GM12865 (cell line): ENCODE results near the gene GABBR2.
"Not testable (repeated sequence)": the region's sequence is repeated elsewhere in the genome, so short reads cannot be mapped to it uniquely, and the experiment has no call there.

Experiments used
- DNase-seq: peaks from one replicate; pipeline ENCODE4 v3.0.0; 2010; ENCODE audit warnings: low read depth
- H3K4me3 ChIP-seq: 2 replicates; pipeline ENCODE4 v1.5.1; 2011; ENCODE audit warnings: mild to moderate bottlenecking, low read depth, low read length, control low read depth
- TF ChIP-seq, protein P1 (sequence below): IDR thresholded peaks from 2 replicates; pipeline ENCODE4 v1.5.1; 2011; ENCODE audit warnings: low read length, control low read depth, low read depth, inconsistent platforms; ENCODE audit not compliant: insufficient read depth; ENCODE audit errors: missing control alignments

The GABBR2 gene

DNA sequence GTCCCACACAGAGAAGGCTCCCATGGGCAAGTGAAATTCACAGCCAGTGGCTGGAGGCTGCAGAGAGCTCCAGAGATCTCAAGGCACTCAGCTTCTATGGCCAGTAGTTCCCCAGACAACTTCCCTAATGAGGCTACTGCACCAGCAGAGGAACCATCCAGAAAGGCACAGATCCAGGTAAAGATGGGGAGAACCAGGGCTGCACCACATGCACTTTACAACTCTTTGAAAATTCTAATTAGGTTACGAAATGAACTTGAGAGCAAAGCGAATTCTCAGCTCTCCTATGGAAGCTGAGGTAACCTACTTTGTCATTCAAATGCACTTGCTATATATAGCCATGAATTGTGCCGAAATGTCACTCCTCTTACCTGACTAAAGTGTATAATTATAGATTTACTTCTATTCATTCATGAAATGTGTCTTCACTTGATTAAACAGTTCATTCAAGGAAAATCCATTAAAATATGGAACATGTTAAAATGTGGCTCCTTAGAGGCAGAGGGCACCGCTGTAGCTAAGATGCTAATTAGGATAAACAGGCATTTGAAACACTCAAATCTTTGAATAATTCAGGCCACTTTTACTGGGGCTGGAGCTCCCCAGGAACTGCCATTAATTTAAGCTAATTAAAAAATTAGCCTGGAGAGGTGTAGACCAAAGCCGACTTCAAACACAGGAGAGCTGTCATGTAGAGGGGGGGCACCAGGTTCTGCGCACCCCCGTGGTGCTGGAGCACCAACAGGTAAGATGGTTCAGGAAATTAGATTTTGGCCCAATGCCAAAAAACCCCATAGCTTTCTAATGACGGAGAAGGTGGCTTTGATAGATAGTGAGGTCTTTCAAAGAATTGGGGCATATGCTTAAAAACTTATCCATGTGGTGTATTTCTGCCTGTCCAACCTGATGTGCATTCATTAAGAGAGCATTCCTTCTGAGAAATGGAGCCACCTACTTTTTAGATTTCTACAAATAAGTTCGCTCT, 204.1 kb downstream of the GABBR2 start:
- TF ChIP-seq, protein P1, sequence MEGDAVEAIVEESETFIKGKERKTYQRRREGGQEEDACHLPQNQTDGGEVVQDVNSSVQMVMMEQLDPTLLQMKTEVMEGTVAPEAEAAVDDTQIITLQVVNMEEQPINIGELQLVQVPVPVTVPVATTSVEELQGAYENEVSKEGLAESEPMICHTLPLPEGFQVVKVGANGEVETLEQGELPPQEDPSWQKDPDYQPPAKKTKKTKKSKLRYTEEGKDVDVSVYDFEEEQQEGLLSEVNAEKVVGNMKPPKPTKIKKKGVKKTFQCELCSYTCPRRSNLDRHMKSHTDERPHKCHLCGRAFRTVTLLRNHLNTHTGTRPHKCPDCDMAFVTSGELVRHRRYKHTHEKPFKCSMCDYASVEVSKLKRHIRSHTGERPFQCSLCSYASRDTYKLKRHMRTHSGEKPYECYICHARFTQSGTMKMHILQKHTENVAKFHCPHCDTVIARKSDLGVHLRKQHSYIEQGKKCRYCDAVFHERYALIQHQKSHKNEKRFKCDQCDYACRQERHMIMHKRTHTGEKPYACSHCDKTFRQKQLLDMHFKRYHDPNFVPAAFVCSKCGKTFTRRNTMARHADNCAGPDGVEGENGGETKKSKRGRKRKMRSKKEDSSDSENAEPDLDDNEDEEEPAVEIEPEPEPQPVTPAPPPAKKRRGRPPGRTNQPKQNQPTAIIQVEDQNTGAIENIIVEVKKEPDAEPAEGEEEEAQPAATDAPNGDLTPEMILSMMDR = no peak
- no peak for DNase-seq
- H3K4me3 ChIP-seq = no peak overlapping the region

DNA sequence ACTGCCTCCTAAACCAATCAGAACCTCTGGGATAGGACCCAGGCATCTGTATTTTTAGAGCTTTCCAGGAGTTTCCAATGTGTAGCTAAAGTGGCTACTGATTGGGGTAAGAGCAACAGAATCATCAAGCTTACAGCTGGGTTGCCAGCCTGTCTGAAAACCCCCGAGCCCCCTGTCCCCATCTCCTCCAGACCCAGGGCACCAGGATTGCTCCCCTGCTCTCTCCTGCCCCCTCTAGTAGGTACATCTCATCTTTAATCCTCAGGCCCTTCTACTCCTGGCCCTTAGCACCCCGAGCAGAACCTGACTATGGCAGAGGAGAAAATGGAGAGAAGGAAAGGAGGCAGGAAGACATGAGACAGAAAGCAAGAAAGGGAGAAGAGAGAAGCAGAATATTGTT, 204.9 kb downstream of the GABBR2 start:
- no peak overlapping the region for H3K4me3 ChIP-seq
- TF ChIP-seq, protein P1 = no peak
- no peak for DNase-seq

DNA sequence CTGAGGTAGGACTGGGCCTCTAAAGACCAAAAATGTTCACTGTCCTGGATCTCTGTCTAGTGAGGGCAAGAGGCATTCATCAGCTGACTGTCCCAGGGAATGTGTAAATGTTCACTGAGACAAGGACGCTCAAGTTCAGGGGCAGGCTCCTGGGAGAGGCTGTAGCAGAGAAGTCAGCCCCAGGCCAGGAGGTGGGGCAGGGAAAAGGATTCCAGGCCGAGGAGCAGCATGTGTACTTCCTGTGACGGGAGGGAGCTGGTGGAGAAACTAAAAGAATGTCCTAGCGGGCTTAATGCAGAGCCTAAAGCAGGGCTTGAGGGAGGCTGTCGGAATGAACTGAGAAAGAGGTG, 205.8 kb downstream of the GABBR2 start:
- DNase-seq = no peak
- TF ChIP-seq, protein P1 = no peak
- H3K4me3 ChIP-seq = no peak overlapping the region

DNA sequence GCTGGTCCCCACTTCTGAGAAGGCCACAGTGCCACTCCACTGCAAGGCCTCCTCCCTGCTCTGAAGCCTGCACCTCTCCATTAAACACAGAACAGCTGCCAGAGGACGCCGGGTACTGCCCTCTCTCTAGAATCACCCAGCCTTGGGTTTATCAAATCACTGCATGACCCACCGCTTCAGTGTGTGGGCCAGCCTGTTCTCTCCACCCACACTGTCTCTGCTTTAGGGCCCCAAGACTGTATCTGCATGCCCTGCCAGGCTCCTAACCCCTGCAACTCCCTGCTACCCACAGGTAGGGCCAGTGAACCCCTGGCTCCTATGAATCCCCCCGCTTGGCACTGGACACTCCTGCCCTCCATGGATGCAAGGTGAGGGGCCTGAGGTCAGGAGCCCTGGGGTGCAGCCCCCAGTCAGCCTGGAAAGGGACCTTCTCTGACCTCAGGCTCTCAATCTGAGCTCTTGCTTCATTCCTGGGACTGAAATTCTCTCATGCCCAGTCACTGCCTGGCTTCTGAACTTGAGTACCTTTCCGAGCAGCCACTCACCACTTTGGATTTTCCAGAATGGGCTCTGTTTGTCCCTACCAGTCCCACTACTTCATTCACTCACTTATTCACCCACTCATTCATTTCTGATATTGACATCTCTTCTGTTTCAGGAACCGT, 206.3 kb downstream of the GABBR2 start:
- TF ChIP-seq, protein P1 = no peak
- no peak for DNase-seq
- no peak overlapping the region for H3K4me3 ChIP-seq

DNA sequence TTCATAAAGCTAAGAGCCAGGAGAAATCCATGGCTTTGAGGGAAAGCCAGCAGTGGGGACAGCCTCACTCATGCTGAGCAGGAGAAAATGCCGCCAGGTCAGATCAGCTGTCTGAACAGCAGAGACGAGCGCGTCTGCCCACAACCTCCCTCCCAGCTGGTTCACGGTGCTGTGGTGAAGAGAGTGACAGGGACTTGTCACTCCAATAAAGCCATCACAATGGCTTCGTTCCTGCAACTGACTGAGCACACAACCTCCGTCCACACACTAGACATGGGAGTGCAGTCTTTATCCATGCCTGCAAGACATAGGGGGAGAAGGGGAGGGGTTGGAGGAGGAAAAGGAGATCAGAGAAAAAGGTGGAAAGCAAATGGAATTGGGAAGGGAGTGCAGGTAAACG, 206.9 kb downstream of the GABBR2 start:
- H3K4me3 ChIP-seq = no peak overlapping the region
- DNase-seq = no peak
- TF ChIP-seq, protein P1 = no peak

DNA sequence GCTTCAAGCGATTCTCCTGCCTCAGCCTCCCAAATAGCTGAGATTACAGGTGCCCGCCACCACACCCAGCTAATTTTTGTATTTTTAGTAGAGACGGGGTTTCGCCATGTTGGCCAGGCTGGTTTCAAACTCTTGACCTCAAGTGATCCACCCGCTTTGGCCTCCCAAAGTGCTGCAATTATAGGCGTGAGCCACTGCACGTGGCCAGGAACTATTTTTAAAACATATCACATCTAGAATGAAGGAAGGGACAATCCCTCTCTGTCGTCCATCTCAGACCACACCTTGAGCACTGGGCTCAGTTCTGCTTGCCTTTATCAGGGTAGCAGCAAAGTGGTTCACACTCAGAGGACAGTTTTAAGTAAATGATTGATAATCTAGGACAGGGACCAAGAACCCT, 207.5 kb downstream of the GABBR2 start:
- not testable (repeated sequence) for DNase-seq, H3K4me3 ChIP-seq

DNA sequence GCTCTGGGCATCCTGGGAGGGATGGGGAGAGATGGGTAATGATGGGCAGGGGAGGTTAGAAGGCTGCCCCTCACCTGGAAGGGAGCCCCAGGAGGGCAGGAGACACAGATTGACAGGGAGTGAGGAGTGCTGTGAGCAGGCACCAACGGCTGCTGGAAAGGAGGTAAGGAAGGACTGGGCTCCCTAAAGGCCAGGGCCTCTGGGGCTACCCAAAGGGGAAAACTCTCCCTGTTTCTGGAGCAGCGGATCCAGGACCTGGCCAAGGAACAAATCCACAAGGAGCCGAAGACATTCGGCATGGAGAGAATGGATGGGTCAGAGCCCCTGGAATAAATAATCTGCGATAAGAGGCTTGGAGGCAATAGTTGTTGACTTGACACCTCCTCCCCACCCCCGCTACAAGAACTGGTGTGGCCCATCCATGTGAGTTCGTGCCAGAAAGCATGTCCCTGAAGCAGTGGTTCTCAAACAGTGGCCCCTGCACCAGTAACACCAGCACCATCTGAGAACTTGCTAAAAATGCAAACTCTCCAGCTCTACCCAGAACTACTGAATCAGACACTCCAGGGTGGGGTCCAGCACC, 208.3 kb downstream of the GABBR2 start:
- H3K4me3 ChIP-seq = no peak overlapping the region
- no peak for DNase-seq
- TF ChIP-seq, protein P1 = no peak
